Neural crest cell (in vitro differentiated cells): ENCODE measurements around the gene GAL3ST3. TPM values are rescaled to one million over a fixed set of nuclear protein-coding genes. Genes with fewer than 3 reads are reported as not detected.

ENCODE experiments used
- DNase-seq: peaks from one replicate; pipeline ENCODE4 v3.0.0; 2021; ENCODE audit warnings: low read depth, mixed read lengths, low spot score
- H3K27ac Mint-ChIP-seq: one replicate; pipeline ENCODE4 v1.8.0; 2021; ENCODE audit warnings: mild to moderate bottlenecking, mixed read lengths; ENCODE audit not compliant: unreplicated experiment
- H3K27me3 Mint-ChIP-seq: 2 replicates; pipeline ENCODE4 v1.8.0; 2021; ENCODE audit warnings: low read depth, mild to moderate bottlenecking, mixed read lengths
- H3K36me3 Mint-ChIP-seq: 2 replicates; pipeline ENCODE4 v1.8.0; 2021; ENCODE audit warnings: low read depth, mild to moderate bottlenecking, mixed read lengths
- H3K4me1 Mint-ChIP-seq: 2 replicates; pipeline ENCODE4 v1.8.0; 2021; ENCODE audit warnings: mixed read lengths
- H3K4me3 Mint-ChIP-seq: one replicate; pipeline ENCODE4 v1.8.0; 2021; ENCODE audit warnings: mild to moderate bottlenecking, mixed read lengths
- H3K9me3 Mint-ChIP-seq: 2 replicates; pipeline ENCODE4 v1.8.0; 2021; ENCODE audit warnings: mixed read lengths
- CTCF ChIP-seq: fragments of 200-600 bp; sonication (generic); conservative IDR thresholded peaks from 2 replicates; pipeline ENCODE4 v1.5.0; 2021; ENCODE audit warnings: antibody characterized with exemption, mild to moderate bottlenecking
- total RNA-seq: library from RNA; stranded (reverse); gene quantifications from 2 replicates; pipeline ENCODE4 v1.2.1, GENCODE V29; 2021

The GAL3ST3 gene
- total RNA-seq, 1 donor from 2014 or later = 8.7 TPM

GRCh38 chr11:66077927-66078326, 29.0 kb upstream of the GAL3ST3 start:
- H3K36me3 Mint-ChIP-seq = peaks cover 8% of the 10 kb centered on the region
- no peak for DNase-seq
- no peaks in the 10 kb centered on the region for H3K4me1 Mint-ChIP-seq
- no peak for TF ChIP-seq CTCF
- H3K9me3 Mint-ChIP-seq = no peaks in the 10 kb centered on the region
- no peak overlapping the region for H3K4me3 Mint-ChIP-seq
- H3K27me3 Mint-ChIP-seq = no peaks in the 10 kb centered on the region
- H3K27ac Mint-ChIP-seq = no peak overlapping the region

DNA sequence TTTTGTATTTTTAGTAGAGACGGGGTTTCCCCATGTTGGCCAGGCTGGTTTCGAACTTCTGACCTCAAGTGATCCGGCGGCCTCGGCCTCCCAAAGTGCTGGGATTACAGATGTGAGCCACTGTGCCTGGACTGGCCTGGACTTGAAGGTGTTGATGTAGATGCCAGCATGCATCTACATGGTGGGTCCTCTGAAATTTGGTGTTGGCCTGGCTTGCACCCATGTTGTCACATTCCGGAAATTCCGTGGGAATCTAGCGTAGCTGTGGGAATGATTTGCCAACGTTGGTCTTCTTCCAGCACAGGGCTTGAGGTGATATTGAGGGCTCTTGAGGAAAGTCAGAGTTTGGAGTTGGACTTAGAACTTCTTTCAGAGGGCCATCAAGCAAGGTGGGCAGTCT, 27.6 kb upstream of the GAL3ST3 start:
- no peak for DNase-seq
- Mint-ChIP-seq H3K4me3 (no peak overlapping the region), H3K9me3 (no peaks in the 10 kb centered on the region), H3K36me3 (peaks cover 8% of the 10 kb centered on the region), H3K4me1 (peaks cover 12% of the 10 kb centered on the region), H3K27ac (no peak overlapping the region), H3K27me3 (no peaks in the 10 kb centered on the region)
- TF ChIP-seq CTCF = no peak

- H3K36me3 Mint-ChIP-seq = peaks cover 8% of the 10 kb centered on the region
- peaks cover 19% of the 10 kb centered on the region for H3K4me1 Mint-ChIP-seq
- H3K27ac Mint-ChIP-seq = no peak overlapping the region
- H3K27me3 Mint-ChIP-seq = no peaks in the 10 kb centered on the region
- H3K4me3 Mint-ChIP-seq = no peak overlapping the region
- TF ChIP-seq CTCF = no peak
- H3K9me3 Mint-ChIP-seq = no peaks in the 10 kb centered on the region
- DNase-seq = no peak
These were observed 26.3 kb upstream of the GAL3ST3 start for GRCh38 chr11:66075273-66075672.

- H3K4me1 Mint-ChIP-seq = peaks cover 24% of the 10 kb centered on the region
- DNase-seq = no peak
- H3K27ac Mint-ChIP-seq = no peak overlapping the region
- TF ChIP-seq CTCF = no peak
- H3K36me3 Mint-ChIP-seq = peaks cover 12% of the 10 kb centered on the region
- peak overlapping the region; percentile 33 for H3K4me3 Mint-ChIP-seq
- H3K9me3 Mint-ChIP-seq = no peaks in the 10 kb centered on the region
- peaks cover 3% of the 10 kb centered on the region for H3K27me3 Mint-ChIP-seq
These were observed 24.7 kb upstream of the GAL3ST3 start for GRCh38 chr11:66073669-66074068.

DNA sequence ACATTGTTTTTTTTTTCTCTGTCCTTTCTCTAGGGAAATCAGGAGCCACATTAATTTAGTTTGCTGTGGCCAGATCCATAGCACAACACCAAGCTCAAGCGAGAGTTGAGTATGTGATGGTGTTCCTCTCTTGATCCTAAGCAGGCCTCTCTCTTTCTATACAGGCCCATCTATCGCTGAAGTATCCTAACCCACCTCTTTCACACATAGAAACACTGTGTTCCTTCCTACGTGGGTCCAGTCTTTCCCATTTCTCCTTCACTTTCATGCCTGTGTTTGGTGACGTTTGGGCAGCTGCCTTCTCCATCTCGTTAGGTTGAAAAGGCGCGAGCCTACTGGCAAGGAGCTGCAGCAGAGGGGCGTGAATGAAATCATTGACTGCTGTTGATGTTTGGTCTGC, 23.6 kb upstream of the GAL3ST3 start:
- DNase-seq = no peak
- Mint-ChIP-seq H3K27ac (no peak overlapping the region), H3K4me3 (peak overlapping the region; percentile 98), H3K27me3 (peaks cover 6% of the 10 kb centered on the region), H3K36me3 (peaks cover 16% of the 10 kb centered on the region), H3K9me3 (no peaks in the 10 kb centered on the region), H3K4me1 (peaks cover 27% of the 10 kb centered on the region)
- no peak for TF ChIP-seq CTCF

DNA sequence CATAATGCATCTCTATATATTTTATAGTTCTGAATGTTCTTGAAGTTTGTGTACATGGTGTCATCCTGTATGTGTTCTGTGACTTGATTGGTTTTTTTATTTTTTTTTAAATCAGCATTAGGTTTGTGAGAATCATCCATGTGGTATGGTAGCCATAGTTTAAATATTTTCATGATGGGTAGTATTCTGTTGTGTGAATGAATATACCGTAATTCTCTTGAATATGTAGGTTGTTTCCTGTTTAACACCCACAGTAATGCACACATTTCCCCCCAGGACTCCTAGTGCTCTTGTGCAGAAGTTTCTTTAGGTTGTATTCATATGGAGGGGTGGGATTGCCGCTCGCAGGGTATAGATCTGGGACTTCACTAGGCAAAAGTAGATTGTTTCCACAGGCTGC, 23.1 kb upstream of the GAL3ST3 start:
- no peak for DNase-seq
- Mint-ChIP-seq H3K4me3 (peak overlapping the region; percentile 98), H3K36me3 (peaks cover 20% of the 10 kb centered on the region), H3K27ac (no peak overlapping the region), H3K27me3 (peaks cover 6% of the 10 kb centered on the region), H3K4me1 (peaks cover 27% of the 10 kb centered on the region), H3K9me3 (no peaks in the 10 kb centered on the region)
- no peak for TF ChIP-seq CTCF
